ENCODE measurements around the gene DZANK1. TPM values are rescaled to one million over a fixed set of nuclear protein-coding genes. Genes with fewer than 3 reads are reported as not detected.

The DZANK1 gene
- total RNA-seq, 1 donor = 1.4 TPM

DNA sequence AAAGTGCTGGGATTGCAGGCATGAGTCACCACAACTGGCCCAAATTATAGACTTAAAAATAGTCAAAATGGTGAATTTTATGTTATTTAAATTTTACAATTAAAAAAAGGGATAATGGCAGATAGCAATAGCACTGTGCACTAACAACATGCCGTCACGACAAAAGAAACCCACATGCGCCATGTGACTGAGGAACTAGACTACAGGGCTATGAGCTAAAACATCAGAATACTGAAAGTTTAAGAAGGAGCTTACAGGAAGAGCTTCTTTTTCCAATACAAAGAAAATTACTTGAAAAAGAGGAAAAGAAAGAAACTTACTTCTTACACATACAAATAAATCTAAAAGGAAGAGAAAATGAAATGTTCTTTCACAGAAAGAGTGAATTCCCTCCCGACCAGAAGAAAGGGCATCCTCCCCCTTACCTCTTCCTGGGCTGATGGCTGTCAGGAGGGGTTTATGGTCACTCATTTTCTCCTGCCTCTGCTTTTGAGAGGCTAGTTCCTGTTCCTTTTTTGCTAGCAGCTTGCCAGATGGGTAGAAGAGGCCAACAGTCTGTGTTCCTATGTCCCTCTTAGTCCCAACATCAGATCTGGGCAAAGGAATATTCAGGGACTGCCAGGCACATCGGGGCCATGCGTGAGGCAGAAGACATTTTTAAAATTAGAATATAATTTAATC lies 54.5 kb downstream of the DZANK1 start:
- no peaks in the 10 kb centered on the region for H3K4me1 ChIP-seq (ENCODE audit: insufficient read depth, low read length)
- no peaks in the 10 kb centered on the region for H3K36me3 ChIP-seq (ENCODE audit: insufficient read depth, low read length)
- no peak overlapping the region for H3K4me3 ChIP-seq (ENCODE audit: insufficient read depth, low read length)
- no peak overlapping the region for H2AFZ ChIP-seq (ENCODE audit: low read length)
- TF ChIP-seq, protein P1, sequence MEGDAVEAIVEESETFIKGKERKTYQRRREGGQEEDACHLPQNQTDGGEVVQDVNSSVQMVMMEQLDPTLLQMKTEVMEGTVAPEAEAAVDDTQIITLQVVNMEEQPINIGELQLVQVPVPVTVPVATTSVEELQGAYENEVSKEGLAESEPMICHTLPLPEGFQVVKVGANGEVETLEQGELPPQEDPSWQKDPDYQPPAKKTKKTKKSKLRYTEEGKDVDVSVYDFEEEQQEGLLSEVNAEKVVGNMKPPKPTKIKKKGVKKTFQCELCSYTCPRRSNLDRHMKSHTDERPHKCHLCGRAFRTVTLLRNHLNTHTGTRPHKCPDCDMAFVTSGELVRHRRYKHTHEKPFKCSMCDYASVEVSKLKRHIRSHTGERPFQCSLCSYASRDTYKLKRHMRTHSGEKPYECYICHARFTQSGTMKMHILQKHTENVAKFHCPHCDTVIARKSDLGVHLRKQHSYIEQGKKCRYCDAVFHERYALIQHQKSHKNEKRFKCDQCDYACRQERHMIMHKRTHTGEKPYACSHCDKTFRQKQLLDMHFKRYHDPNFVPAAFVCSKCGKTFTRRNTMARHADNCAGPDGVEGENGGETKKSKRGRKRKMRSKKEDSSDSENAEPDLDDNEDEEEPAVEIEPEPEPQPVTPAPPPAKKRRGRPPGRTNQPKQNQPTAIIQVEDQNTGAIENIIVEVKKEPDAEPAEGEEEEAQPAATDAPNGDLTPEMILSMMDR (IDR thresholded peaks at IDR 0.05; ENCODE audit: extremely low read depth, low read depth, low read length) = no peak
- no peaks in the 10 kb centered on the region for H3K79me2 ChIP-seq (ENCODE audit: insufficient read depth, low read length)
- no peaks in the 10 kb centered on the region for H3K27me3 ChIP-seq (ENCODE audit: insufficient read depth, low read length)
- no peaks in the 10 kb centered on the region for H4K20me1 ChIP-seq (ENCODE audit: insufficient read depth, low read length)
- no peak overlapping the region for H3K4me2 ChIP-seq (ENCODE audit: insufficient read depth, low read length)
- no peaks in the 10 kb centered on the region for H3K9me3 ChIP-seq (ENCODE audit: low read depth, low read length)
- DNase-seq (ENCODE audit: insufficient read length, low spot score, missing footprints) = no peak
- no peak overlapping the region for H3K27ac ChIP-seq (ENCODE audit: low read depth, low read length)

DNA sequence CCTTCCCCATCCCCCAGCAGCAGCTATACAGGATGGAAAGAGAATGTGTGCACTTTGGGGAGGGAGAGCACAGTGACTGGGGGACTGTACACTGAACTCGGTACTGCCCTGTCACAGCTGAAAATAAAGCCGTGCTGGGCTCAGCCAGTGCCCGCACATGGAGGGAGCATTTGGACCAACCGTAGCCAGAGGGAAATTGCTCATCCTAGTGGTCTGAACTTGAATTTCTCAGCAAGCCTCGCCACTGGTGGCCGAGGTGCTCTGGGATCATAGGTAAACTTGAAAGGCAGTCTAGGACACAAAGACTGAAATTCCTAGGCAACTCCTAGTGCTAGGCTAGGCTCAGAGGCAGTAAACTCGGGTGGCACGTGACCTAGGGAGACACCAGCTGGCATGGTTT lies 61.0 kb downstream of the DZANK1 start:
- Histone ChIP-seq H3K4me3 (ENCODE audit: insufficient read depth, low read length) (no peak overlapping the region), H4K20me1 (ENCODE audit: insufficient read depth, low read length) (no peaks in the 10 kb centered on the region), H3K27me3 (ENCODE audit: insufficient read depth, low read length) (no peaks in the 10 kb centered on the region), H3K79me2 (ENCODE audit: insufficient read depth, low read length) (no peaks in the 10 kb centered on the region), H3K4me1 (ENCODE audit: insufficient read depth, low read length) (no peaks in the 10 kb centered on the region), H3K27ac (ENCODE audit: low read depth, low read length) (no peak overlapping the region), H3K9me3 (ENCODE audit: low read depth, low read length) (no peaks in the 10 kb centered on the region), H3K36me3 (ENCODE audit: insufficient read depth, low read length) (no peaks in the 10 kb centered on the region), H3K4me2 (ENCODE audit: insufficient read depth, low read length) (no peak overlapping the region), H2AFZ (ENCODE audit: low read length) (no peak overlapping the region)
- DNase-seq (ENCODE audit: insufficient read length, low spot score, missing footprints) = no peak
- TF ChIP-seq, protein P1 (IDR thresholded peaks at IDR 0.05; ENCODE audit: extremely low read depth, low read depth, low read length) = no peak

DNA sequence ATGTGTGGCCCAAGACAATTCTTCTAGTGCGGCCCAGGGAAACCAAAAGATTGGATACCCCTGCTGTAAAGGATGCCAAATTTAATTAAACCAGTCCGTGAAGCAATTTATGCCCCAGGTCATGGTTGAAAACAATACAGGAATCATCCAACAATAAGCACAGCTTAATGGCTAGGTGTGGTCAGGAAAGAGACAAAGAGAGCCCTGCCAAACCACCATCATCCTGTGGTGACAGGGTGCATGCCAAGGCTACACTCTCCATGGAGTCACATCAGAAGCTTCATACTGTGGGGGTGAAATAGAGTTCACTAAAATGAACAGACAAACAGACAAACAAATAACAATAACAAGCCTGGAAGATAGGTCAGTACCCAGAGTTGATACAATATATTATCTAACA lies 62.7 kb downstream of the DZANK1 start:
- no peak overlapping the region for H2AFZ ChIP-seq (ENCODE audit: low read length)
- no peaks in the 10 kb centered on the region for H3K36me3 ChIP-seq (ENCODE audit: insufficient read depth, low read length)
- TF ChIP-seq, protein P1 (IDR thresholded peaks at IDR 0.05; ENCODE audit: extremely low read depth, low read depth, low read length) = no peak
- no peak for DNase-seq (ENCODE audit: insufficient read length, low spot score, missing footprints)
- no peaks in the 10 kb centered on the region for H4K20me1 ChIP-seq (ENCODE audit: insufficient read depth, low read length)
- no peak overlapping the region for H3K4me3 ChIP-seq (ENCODE audit: insufficient read depth, low read length)
- no peaks in the 10 kb centered on the region for H3K9me3 ChIP-seq (ENCODE audit: low read depth, low read length)
- H3K27ac ChIP-seq (ENCODE audit: low read depth, low read length) = no peak overlapping the region
- H3K4me1 ChIP-seq (ENCODE audit: insufficient read depth, low read length) = no peaks in the 10 kb centered on the region
- no peak overlapping the region for H3K4me2 ChIP-seq (ENCODE audit: insufficient read depth, low read length)
- H3K79me2 ChIP-seq (ENCODE audit: insufficient read depth, low read length) = no peaks in the 10 kb centered on the region
- H3K27me3 ChIP-seq (ENCODE audit: insufficient read depth, low read length) = no peaks in the 10 kb centered on the region

DNA sequence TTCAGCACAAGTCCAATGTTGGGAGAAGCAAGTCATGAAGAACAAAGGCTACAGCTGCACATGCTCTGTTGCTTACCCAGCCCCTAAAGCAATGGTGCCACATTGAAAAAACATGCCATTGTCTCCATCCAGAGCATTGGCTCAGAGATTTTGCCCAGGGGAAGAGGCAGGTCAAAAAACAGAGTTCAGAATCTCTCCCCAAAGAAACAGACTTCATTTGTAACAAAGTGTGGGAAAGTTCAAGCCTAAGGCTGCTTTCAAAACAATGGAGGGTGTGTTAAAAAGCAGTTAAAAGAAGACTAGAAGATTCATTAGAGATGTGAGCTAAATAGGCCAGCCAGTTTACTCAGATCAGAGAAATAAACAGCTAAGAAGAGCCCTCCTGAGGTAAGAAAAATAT lies 63.6 kb downstream of the DZANK1 start:
- H3K4me1 ChIP-seq (ENCODE audit: insufficient read depth, low read length) = no peaks in the 10 kb centered on the region
- H3K79me2 ChIP-seq (ENCODE audit: insufficient read depth, low read length) = no peaks in the 10 kb centered on the region
- no peaks in the 10 kb centered on the region for H3K9me3 ChIP-seq (ENCODE audit: low read depth, low read length)
- TF ChIP-seq, protein P1 (IDR thresholded peaks at IDR 0.05; ENCODE audit: extremely low read depth, low read depth, low read length) = no peak
- no peak overlapping the region for H3K27ac ChIP-seq (ENCODE audit: low read depth, low read length)
- H3K36me3 ChIP-seq (ENCODE audit: insufficient read depth, low read length) = no peaks in the 10 kb centered on the region
- H2AFZ ChIP-seq (ENCODE audit: low read length) = no peak overlapping the region
- no peak for DNase-seq (ENCODE audit: insufficient read length, low spot score, missing footprints)
- H3K4me2 ChIP-seq (ENCODE audit: insufficient read depth, low read length) = no peak overlapping the region
- no peak overlapping the region for H3K4me3 ChIP-seq (ENCODE audit: insufficient read depth, low read length)
- no peaks in the 10 kb centered on the region for H4K20me1 ChIP-seq (ENCODE audit: insufficient read depth, low read length)
- no peaks in the 10 kb centered on the region for H3K27me3 ChIP-seq (ENCODE audit: insufficient read depth, low read length)

All from osteoblast (primary cell).